GM19438 (cell line): ENCODE data around the gene GAK.

Source experiments
- ATAC-seq: cut with Tn5 transposase; IDR thresholded peaks from one replicate; pipeline ENCODE4 v1.9.1; 2021; ENCODE audit warnings: low read depth; ENCODE audit not compliant: unreplicated experiment

Gene GAK

DNA sequence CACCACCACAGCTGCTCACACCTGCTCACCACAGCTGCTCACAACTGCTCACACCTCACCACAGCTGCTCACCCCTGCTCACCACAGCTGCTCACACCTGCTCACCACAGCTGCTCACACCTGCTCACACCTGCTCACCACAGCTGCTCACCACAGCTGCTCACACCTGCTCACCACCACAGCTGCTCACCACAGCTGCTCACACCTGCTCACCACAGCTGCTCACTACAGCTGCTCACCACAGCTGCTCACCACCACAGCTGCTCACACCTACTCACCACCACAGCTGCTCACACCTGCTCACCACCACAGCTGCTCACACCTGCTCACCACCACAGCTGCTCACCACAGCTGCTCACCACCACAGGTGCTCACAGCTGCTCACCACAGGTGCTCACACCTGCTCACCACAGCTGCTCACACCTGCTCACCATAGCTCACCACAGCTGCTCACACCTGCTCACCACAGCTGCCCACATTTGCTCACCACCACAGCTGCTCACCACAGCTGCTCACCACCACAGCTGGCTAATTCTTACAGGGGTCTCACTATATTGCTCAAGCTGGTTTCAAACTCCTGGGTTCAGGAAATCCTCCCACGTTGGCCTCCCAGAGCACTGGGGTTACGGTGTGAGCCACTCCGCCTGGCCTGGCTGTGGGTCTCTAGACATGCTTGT is 75.8 kb downstream of the GAK start:
- no peak for ATAC-seq

DNA sequence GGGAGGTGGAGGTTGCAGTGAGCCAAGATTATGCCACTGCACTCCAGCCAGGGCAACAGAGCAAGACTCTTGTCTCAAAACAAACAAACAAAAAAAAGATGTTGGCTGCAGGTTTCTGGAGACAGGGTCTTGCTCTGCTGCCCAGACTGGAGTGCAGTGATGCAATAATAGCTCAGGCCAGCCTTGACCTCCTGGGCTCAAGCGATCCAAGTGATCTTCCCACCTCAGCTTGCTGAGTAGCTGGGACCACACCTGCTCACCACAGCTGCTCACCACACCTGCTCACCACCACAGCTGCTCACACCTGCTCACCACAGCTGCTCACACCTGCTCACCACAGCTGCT is 76.3 kb downstream of the GAK start:
- no peak for ATAC-seq

GRCh38 chr4:854356-854755 is 77.8 kb downstream of the GAK start:
- ATAC-seq: no peak

DNA sequence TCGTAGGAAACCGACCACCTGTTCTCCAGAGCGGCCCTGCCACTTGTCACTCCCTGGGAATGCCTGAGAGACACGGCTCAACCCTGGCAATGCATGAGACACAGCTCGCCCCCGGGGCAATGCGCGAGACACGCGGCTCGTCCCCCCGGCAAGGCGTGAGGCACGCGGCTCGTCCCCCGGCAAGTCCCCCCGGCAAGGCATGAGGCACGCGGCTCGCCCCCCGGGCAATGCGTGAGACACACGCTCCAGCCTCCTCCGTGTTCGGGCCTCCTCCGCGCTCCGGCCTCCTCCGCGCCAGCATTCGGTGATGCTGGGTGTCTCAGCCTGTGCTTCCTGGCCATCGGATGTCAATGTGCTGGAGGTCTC is 78.7 kb downstream of the GAK start:
- no peak for ATAC-seq

DNA sequence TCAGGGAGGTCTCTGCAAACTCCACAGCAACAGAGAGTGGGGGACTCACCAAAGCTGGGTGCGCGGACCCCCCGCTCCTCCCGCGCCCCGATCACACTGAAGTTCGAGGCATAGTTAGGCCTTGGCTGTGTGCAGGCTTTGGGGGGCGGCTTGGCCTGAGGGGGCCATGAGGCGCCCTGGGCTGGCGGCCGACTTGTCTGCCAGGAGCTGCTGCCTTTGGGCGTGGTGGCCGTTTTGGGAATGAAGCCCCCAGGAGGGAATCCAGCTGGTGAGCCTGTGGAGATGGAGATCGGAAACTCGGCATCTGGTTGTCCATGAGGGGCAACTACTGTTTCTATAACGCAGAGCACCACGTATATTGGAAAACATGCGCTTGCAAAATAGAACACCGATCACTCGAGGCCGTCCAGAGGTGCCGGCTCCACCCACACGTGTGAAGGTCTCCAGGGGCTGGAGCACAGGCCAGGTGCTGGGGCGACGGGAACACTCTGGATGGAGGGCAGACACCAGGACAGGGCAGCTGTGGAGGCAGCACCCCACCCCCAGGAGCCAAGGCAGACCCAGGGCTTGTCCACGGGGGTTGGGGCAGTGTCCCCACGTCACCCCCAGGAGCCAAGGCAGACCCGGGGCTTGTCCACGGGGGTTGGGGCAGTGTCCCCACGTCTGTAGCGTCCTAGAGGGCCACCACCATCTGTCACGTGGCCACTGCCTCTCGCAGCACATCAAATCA is 80.2 kb downstream of the GAK start:
- ATAC-seq: no peak

DNA sequence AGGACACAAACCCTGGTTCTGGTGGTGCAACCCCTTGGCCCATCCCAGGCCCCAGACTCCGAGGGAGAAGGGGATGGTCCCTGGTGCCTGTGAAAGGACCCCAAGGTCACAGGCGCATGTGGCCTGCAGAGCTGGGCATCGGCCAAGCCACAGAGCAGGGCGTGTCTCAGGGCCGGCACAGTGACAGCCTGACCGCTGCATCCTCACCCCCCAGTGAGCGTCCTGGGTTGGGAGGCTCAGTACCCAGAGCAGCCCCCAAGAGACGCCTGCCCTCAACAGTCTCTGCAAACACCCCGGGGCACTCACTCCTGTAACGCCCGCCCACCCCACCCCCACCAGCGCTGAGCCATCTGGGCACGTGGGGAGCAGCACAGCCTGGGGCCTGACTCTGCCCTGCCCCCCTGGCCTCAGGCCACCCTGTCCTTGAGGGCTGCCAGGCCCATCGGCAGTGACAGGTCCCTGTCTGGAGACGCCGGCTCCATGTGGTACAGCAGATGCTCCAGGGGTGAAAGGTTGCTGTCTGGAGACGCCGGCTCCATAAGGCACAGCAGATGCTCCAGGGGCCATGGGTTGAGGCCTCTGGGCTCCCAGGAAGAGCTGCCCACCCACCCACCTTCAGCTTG is 81.7 kb downstream of the GAK start:
- no peak for ATAC-seq

DNA sequence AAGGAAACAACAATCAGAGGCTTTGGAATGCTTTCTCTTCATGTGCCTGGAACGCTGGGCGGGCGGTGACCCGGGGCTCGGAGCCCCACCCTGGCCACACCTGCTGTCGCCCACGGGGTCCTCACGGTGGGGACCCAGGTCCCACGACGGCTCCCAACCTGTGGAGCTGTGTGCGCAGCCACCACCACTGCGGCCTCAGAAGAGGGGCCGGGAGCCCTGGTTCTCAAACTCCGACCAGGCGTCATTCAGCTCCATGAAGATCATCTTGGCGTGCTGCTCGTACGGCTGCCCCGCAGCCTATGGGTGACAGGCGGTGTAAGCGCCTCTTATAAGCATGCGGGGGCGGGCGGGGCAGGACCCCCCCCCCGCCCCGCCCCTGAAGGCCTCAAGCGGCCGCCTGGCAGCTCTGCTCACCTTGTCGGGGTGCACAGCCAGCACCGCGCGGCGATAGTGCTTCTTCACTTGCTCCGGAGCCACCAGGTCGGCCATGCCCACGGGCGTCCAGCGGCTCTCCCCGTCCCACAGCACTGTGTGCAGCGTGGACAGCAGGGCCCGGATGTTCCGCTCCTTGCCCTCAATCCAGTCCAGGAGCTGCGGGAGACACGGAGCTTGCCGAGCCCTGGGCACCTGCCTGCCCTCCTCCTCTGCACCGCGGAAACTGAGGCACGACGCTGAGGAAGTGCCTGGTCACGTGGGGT is 82.5 kb downstream of the GAK start:
- no peak for ATAC-seq

DNA sequence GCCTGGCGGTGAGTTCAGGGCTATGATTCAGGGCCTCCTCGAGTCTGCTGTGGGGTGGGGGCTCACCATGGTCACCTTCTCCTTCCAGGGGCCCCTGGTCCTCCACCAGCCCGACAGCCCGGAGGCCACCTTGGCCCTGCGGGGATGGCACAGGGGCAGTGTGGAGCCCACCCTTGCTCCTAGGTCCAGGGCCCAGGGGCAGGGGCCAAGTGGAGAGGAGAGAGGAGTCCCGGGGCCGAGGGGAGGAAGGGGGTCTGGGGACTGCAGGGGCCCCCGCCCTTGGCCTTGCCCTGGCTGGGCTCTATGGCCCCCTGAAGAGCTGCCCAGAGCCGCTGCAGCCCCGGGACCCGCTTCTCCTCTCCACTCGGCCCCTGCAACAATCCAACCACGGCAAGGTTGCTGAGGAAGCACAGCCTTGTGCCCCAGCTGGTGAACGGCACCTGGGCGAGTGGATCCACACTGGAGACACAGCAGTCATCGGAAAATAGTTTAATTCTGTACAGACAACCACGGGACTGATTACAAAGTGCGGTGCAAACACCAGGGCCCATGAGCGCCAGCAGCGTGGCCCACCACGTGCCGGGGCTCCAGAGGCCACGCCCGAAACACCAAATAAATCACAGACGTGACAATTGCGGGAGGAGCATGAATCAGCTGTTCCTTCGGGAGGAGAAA is 83.2 kb downstream of the GAK start:
- ATAC-seq: no peak

DNA sequence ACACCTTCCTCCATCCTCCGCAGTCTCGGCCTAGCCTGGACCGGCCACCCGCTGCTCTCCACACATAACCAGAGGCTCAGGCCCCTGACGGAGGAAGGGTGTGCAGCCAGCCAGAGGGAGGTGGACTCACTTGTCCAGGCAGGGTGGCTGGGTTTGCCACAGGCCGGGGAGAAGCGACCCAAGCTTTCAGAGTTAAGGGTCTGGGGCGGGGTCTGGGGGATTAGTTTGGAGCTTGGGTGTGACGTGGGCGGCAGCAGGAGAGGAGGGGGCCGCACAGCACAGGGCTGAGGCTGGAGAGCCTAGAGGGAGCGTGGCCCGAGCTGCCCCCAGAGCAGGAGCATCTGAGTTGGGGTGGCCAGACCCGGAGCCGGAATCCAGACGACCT is 83.8 kb downstream of the GAK start:
- ATAC-seq: no peak

GRCh38 chr4:845836-846251 is 86.3 kb downstream of the GAK start:
- ATAC-seq: no peak

DNA sequence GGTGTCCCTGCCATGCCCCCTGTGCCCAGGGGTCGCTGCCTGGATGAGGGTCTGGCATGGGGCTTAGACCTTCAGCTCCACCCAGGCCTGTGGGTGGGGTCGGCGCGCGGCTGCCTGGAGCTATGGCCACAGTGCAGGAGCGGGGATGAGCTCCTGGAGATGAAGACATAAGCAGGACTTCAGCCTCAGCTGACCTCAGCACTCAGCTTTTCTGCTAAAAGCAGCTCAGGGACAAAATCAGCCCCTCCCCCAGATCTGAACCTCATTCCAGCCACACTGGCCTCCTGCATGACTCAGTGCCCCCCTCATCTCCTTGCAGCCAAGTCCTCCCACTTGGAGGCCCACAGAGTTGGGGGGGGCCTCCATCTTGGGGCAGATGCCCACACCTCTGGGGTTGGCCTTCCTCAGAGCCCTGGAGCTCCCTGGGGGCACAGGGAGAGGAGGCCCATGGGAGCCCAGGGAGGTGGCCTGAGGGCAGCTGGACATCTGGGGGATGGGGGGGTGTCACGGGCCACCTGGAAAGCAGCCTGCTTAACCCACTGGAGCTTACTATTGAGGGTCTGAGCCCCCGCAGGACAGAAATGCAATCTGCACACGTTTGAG is 86.8 kb downstream of the GAK start:
- no peak for ATAC-seq

GRCh38 chr4:844752-845232 is 87.3 kb downstream of the GAK start:
- no peak for ATAC-seq

- no peak for ATAC-seq
Measured at GRCh38 chr4:839675-840443, 92.3 kb downstream of the GAK start.

GRCh38 chr4:837772-838171 is 94.3 kb downstream of the GAK start:
- no peak for ATAC-seq

DNA sequence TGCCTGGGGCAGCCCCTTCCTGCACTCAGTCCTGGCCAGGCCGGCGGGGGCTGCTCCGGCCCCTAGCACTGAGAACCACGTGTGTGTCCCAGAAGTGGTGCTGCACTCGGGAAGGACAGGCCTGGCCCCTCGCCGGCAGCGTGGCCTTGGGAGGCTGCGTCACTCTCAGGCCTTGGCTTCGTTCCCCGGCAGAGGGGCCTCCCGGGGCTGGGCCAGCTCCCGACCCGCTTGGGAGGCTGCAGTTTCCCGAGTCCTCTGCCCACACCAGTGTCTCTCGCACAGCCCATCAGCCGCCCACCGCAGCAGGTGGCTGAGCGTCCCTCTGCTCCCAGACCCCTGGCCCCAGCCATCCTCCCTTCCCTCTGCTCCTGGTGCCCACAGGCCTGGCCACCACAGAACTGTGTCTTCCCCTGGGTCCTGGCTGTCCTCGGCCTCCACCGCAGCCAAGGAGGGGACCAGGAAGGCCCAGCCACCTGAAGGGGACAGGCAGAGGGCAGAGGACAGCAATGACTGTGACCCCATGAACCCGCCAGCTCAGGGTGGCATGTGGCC is 95.3 kb downstream of the GAK start:
- ATAC-seq: no peak

DNA sequence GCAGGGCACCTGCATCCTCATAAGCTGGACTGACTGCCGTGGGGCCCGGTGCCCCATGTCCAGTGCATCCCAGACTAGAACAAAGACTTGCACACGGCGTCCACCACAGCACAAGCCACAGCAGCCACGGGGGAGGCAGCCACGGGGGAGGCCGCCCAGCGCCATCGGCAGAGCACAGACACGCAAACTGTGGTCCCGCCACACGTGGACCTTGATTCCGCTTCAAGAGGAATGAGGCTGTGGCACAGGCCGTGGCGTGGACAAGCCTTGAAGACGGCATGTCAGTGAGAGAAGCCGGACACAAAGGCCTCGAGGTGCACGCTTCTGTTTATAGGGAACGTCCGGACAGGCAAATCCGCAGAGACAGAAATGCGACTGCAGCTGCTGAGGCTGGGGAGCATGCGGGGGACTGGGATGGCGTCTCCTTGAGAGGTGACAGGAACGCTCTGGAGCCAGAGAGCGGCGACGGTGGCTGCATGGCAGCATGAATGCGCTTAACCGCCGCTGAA is 96.1 kb downstream of the GAK start:
- ATAC-seq: no peak

- ATAC-seq: no peak
Measured at GRCh38 chr4:835148-836002, 96.7 kb downstream of the GAK start.
